SU-DHL-6 (cell line): ENCODE measurements around the gene DDX41.

Source experiments
- H2AFZ ChIP-seq: fragments of 200-600 bp; sonication (generic); 2 replicates; pipeline ENCODE4 v1.6.1; 2014; ENCODE audit warnings: low read depth, mild to moderate bottlenecking, moderate library complexity, mixed read lengths, antibody characterized with exemption, low read length; ENCODE audit not compliant: severe bottlenecking
- H3F3A ChIP-seq: fragments of 200-600 bp; shearing (Covaris generic); 2 replicates; pipeline ENCODE4 v1.6.0; 2016; ENCODE audit warnings: antibody characterized with exemption, mild to moderate bottlenecking; ENCODE audit not compliant: insufficient read depth
- H3K27ac ChIP-seq: fragments of 200-600 bp; sonication (generic); 2 replicates; pipeline ENCODE4 v1.5.1; 2016; ENCODE audit warnings: low read depth, mild to moderate bottlenecking, low read length, moderate library complexity, mixed read lengths
- H3K27me3 ChIP-seq: fragments of 200-600 bp; sonication (generic), shearing (Covaris generic); 2 replicates; pipeline ENCODE4 v1.6.0; 2014; ENCODE audit warnings: mild to moderate bottlenecking, low read length
- H3K36me3 ChIP-seq: fragments of 200-600 bp; sonication (generic); 2 replicates; pipeline ENCODE4 v1.6.1; 2014; ENCODE audit warnings: mild to moderate bottlenecking, low read length, mixed read lengths
- H3K4me2 ChIP-seq: fragments of 300-600, 200-600 bp; shearing (Covaris generic), sonication (generic); 2 replicates; pipeline ENCODE4 v1.6.0; 2014; ENCODE audit warnings: low read length, low read depth, mild to moderate bottlenecking; ENCODE audit not compliant: poor library complexity, severe bottlenecking
- H3K4me3 ChIP-seq: fragments of 200-600 bp; sonication (generic); 2 replicates; pipeline ENCODE4 v1.5.1; 2014; ENCODE audit warnings: antibody characterized with exemption, low read length, mild to moderate bottlenecking, mixed read lengths; ENCODE audit not compliant: insufficient read depth, poor library complexity, severe bottlenecking
- H3K79me2 ChIP-seq: fragments of 200-600 bp; sonication (generic); 2 replicates; pipeline ENCODE4 v1.6.1; 2014; ENCODE audit warnings: mild to moderate bottlenecking, low read length, moderate library complexity; ENCODE audit not compliant: insufficient read depth
- H3K9ac ChIP-seq: fragments of 200-600 bp; sonication (generic); 2 replicates; pipeline ENCODE4 v1.7.0; 2014; ENCODE audit warnings: mild to moderate bottlenecking, low read length
- H3K9me2 ChIP-seq: fragments of 200-600 bp; sonication (generic); replicated peaks from 2 replicates; pipeline ENCODE4 v1.6.1; 2014; ENCODE audit warnings: low read length; ENCODE audit not compliant: insufficient read depth
- H3K9me3 ChIP-seq: fragments of 200-600 bp; sonication (generic); 2 replicates; pipeline ENCODE4 v1.6.1; 2014; ENCODE audit warnings: low read length, mixed read lengths; ENCODE audit not compliant: insufficient read depth
- H4K20me1 ChIP-seq: fragments of 200-600 bp; sonication (generic); 2 replicates; pipeline ENCODE4 v1.6.1; 2014; ENCODE audit warnings: low read depth, mild to moderate bottlenecking, antibody characterized with exemption, low read length, moderate library complexity, mixed read lengths
- CTCF ChIP-seq: fragments of 200-600 bp; sonication (generic); IDR thresholded peaks from one replicate; pipeline ENCODE4 v1.5.1; 2017; ENCODE audit warnings: antibody characterized with exemption, mild to moderate bottlenecking, low read length, moderate library complexity; ENCODE audit not compliant: insufficient read depth, poor library complexity, severe bottlenecking
- EZH2phosphoT487 ChIP-seq: fragments of 200-600 bp; sonication (generic), shearing (Covaris generic); conservative IDR thresholded peaks from 2 replicates; pipeline ENCODE4 v1.6.1; 2018; ENCODE audit warnings: mild to moderate bottlenecking, antibody characterized with exemption, low read length, moderate library complexity, mixed read lengths

Gene DDX41

DNA sequence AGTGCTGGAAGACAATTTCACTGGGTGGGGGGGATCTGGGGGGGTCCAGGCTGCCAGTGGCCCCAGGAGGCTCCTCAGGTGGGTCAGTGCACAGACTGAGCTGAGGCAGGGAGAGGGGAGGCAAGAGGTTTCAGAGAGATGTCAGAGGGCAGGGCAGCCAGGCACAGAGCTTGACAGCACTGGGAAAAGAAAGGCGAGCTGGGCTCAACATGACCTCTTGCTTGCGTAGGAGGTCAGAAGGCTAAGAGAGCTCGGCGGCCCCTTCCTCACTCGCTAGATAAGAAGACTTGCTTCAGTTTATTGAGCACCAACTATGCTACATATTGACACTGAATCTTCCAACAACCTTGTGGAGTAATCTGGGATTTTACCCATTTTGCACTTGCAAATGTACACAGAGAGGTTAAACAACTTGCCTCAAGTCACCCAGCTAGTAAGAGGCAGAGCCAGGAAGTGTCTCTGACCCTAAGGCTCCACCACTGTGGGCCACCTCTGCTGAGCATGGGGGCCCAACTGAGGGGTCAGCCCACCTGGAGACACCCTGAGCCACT is 22.9 kb downstream of the DDX41 start:
- no peaks in the 10 kb centered on the region for H3K27me3 ChIP-seq
- no peak overlapping the region for H3K4me3 ChIP-seq
- peak overlapping the region; percentile 47 for H3K27ac ChIP-seq
- no peak overlapping the region for H3K4me2 ChIP-seq
- H3K9ac ChIP-seq: no peak overlapping the region
- H3K36me3 ChIP-seq: no peaks in the 10 kb centered on the region
- TF ChIP-seq EZH2phosphoT487 (no peak), CTCF (no peak)
- no peak overlapping the region for H2AFZ ChIP-seq
- no peaks in the 10 kb centered on the region for H4K20me1 ChIP-seq
- no peaks in the 10 kb centered on the region for H3K9me3 ChIP-seq
- H3F3A ChIP-seq: peaks cover 5% of the 10 kb centered on the region; the same call in 1 of the 2 replicates
- no peaks in the 10 kb centered on the region for H3K79me2 ChIP-seq
- no peaks in the 10 kb centered on the region for H3K9me2 ChIP-seq

DNA sequence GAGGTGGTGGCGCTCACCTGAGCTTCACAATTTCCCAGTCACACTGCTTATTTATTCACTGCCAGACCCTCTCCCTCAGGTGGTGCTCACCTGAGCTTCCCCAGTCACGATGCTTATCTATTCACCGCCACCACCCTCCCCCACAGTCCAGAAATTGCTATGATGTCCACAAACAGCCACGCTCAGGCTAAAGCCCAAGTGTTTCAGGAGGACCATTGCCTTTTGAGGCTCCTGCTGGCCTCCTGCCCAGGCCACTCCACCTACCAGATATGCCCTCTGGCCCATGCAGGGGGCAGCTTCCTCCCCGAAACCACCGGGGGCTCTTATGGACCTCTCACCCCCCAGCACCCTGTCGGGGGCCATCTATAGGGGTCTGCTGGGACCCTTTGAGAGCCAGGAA is 23.9 kb downstream of the DDX41 start:
- Histone ChIP-seq H3K27me3 (no peaks in the 10 kb centered on the region), H3K27ac (no peak overlapping the region), H3K36me3 (no peaks in the 10 kb centered on the region), H3K79me2 (no peaks in the 10 kb centered on the region), H3K4me3 (no peak overlapping the region), H3F3A (peaks cover 5% of the 10 kb centered on the region; the same call in 1 of the 2 replicates), H3K4me2 (no peak overlapping the region), H3K9me3 (no peaks in the 10 kb centered on the region), H3K9ac (no peak overlapping the region), H4K20me1 (no peaks in the 10 kb centered on the region), H2AFZ (no peak overlapping the region), H3K9me2 (no peaks in the 10 kb centered on the region)
- TF ChIP-seq EZH2phosphoT487 (no peak), CTCF (no peak)

DNA sequence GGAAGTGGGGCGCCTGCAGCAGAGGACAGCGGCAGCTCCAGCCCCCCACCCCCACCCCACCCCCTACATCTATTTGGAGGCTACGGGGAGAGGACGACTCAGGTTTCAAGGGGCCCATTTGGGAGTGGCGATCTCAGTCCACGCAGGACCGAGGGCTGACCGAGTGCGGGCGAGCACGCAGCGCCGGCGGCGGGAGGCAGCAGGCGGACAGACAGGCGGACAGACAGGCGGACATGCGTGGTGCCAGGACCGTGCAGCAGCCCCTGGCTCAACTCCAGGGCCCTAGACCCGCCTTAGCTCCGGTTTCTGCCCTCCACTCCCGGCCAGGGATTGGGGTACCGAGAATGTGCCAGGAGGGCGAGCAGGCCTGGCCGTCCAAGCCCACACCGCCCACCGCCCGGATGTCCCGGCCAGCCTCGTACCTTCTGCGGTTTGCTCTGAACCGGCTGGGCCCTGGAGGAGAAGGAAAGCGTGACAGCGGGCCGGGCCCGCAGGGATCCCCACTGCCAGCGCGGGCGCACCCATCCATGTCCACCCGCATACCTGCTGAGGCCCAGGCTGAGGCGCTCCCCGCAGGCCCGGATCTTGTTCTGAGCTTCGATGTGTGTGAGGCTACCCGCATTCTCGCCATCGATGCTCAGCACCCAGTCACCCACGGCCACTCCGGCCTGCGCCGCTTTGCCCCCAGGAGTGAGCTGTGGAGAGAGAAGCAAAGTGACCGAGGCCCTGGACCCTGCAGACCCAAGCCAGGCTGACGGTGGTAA is 24.6 kb downstream of the DDX41 start:
- Histone ChIP-seq H3F3A (peaks cover 5% of the 10 kb centered on the region; the same call in 1 of the 2 replicates), H3K27ac (no peak overlapping the region), H3K27me3 (no peaks in the 10 kb centered on the region), H3K79me2 (no peaks in the 10 kb centered on the region), H3K9me3 (no peaks in the 10 kb centered on the region), H3K9ac (no peak overlapping the region), H4K20me1 (no peaks in the 10 kb centered on the region), H2AFZ (no peak overlapping the region), H3K9me2 (no peaks in the 10 kb centered on the region), H3K4me2 (no peak overlapping the region), H3K36me3 (no peaks in the 10 kb centered on the region), H3K4me3 (no peak overlapping the region)
- TF ChIP-seq EZH2phosphoT487: no peak
- TF ChIP-seq CTCF: no peak
